HG02943 (cell line): Measurements from ENCODE around the gene KRT40.

Source experiments
- ATAC-seq: cut with Tn5 transposase; IDR thresholded peaks from one replicate; pipeline ENCODE4 v1.9.1; 2021; ENCODE audit warnings: mild to moderate bottlenecking, low read depth, moderate library complexity; ENCODE audit not compliant: unreplicated experiment

KRT40 gene

GRCh38 chr17:40984226-40984625, at the start of gene KRT40:
Gene KRT40, minus strand, starts transcription at chr17:40984326. Its CDS starts 53 bp downstream, at chr17:40984273.
- no peak for ATAC-seq

GRCh38 chr17:41029633-41030245, 45.6 kb upstream of the KRT40 start, which contains the start of gene KRTAP1-4:
Gene KRTAP1-4, minus strand, starts transcription at chr17:41030195. Its CDS starts 117 bp downstream, at chr17:41030078.
- no peak for ATAC-seq

GRCh38 chr17:41026715-41027471, 42.8 kb upstream of the KRT40 start, which contains the start of gene KRTAP1-5:
Gene KRTAP1-5, minus strand, starts transcription at chr17:41027208. Its CDS starts 53 bp downstream, at chr17:41027155.
- ATAC-seq, result no peak

GRCh38 chr17:41024697-41025096, 40.6 kb upstream of the KRT40 start:
- no peak for ATAC-seq

GRCh38 chr17:41020336-41020735, 36.2 kb upstream of the KRT40 start:
- ATAC-seq, result no peak

- ATAC-seq, result no peak
Measured at GRCh38 chr17:41019415-41019814, 35.3 kb upstream of the KRT40 start.

- ATAC-seq, result no peak
Measured at GRCh38 chr17:41018541-41018940, 34.4 kb upstream of the KRT40 start.

- ATAC-seq, result no peak
Measured at GRCh38 chr17:41016578-41017215, 32.6 kb upstream of the KRT40 start.

GRCh38 chr17:41015454-41015853, 31.3 kb upstream of the KRT40 start:
- ATAC-seq, result no peak

- ATAC-seq, result no peak
Measured at GRCh38 chr17:41013606-41014005, 29.5 kb upstream of the KRT40 start.

- ATAC-seq, result no peak
Measured at GRCh38 chr17:41013181-41013580, 29.1 kb upstream of the KRT40 start.

GRCh38 chr17:41012326-41013120, 28.4 kb upstream of the KRT40 start:
- ATAC-seq, result no peak

- ATAC-seq, result no peak
Measured at GRCh38 chr17:41010441-41010840, 26.3 kb upstream of the KRT40 start.

GRCh38 chr17:41009936-41010335, 25.8 kb upstream of the KRT40 start:
- ATAC-seq, result no peak

GRCh38 chr17:41009301-41009760, 25.2 kb upstream of the KRT40 start:
- ATAC-seq, result no peak

GRCh38 chr17:41008811-41009210, 24.7 kb upstream of the KRT40 start, which contains the start of gene KRTAP3-1:
Gene KRTAP3-1, minus strand, starts transcription at chr17:41009128. Its CDS starts 54 bp downstream, at chr17:41009074.
- ATAC-seq, result no peak

GRCh38 chr17:41004397-41004796, 20.3 kb upstream of the KRT40 start:
- ATAC-seq, result no peak

- no peak for ATAC-seq
Measured at GRCh38 chr17:41003926-41004325, 19.8 kb upstream of the KRT40 start.

GRCh38 chr17:41002814-41003213, 18.7 kb upstream of the KRT40 start:
- no peak for ATAC-seq

- no peak for ATAC-seq
Measured at GRCh38 chr17:41001795-41002194, 17.7 kb upstream of the KRT40 start.
